Measurements from ENCODE around the gene RNF111. TPM values are rescaled to one million over a fixed set of nuclear protein-coding genes. Genes with fewer than 3 reads are reported as not detected.
A peak's percentile ranks its signal among the peaks of the same experiment; 100 is the strongest.

Gene RNF111
- total and polyA plus RNA-seq, 10 of the 15 experiments (the other 5 are each of a cell fraction or from before 2014, with no cell fraction given) = 8.6 to 34.7 (median 15.7) TPM

DNA sequence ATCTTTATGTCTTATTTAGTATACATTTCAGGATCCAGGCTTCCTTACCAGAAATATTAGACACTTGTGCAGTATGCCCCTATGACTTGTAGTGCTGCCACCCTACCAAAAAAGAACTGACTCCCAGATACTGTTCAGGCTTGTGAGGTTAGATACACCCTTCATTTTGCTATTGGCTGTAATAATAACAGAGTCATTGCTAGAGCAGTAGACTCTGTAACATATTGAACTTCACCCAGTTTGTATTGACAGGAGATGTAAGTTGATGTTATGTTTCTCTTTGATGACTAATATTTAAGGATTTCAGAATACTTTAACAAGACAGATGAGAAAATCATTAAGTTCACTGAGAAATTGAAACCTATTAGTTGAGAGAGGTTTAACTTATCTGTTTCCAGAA is 32.9 kb downstream of the RNF111 start:
- Histone ChIP-seq H3K4me2 (ENCODE audit: control insufficient read depth, insufficient read depth) (no peak overlapping the region), H2AFZ (ENCODE audit: control insufficient read depth, low read depth, low read length) (no peak overlapping the region), H3K79me2 (ENCODE audit: control insufficient read depth, insufficient read depth, low read length) (peaks cover 26% of the 10 kb centered on the region), H3K4me1 (ENCODE audit: control insufficient read depth, insufficient read depth, low read length) (peaks cover 5% of the 10 kb centered on the region), H3K36me3 (ENCODE audit: control insufficient read depth in 2 of 2, insufficient read depth in 2 of 2, low read length in 1 of 2) (peaks cover 0 to 8% of the 10 kb centered on the region in 2 experiments; a peak in 2 of 4 replicates), H3K27ac (ENCODE audit: control insufficient read depth, insufficient read depth) (no peak overlapping the region), H3K4me3 (no peak overlapping the region), H3K27me3 (replicated peaks in 1 of 2; ENCODE audit: control insufficient read depth in 2 of 2, insufficient read depth in 2 of 2, low read length in 1 of 2) (no peaks in the 10 kb centered on the region), H4K20me1 (ENCODE audit: control insufficient read depth, insufficient read depth) (no peaks in the 10 kb centered on the region; the same call in 1 of the 2 replicates), H3K9me3 (replicated peaks; ENCODE audit: control insufficient read depth, insufficient read depth, low read length) (no peaks in the 10 kb centered on the region; the same call in 2 of the 3 replicates), H3K9ac (ENCODE audit: control insufficient read depth, insufficient read depth, low read length) (no peak overlapping the region)
- peak; percentile 51 for ATAC-seq
- FAIRE-seq = no peak
- intact Hi-C loops (cut with micrococcal nuclease; ENCODE audit: unreplicated experiment) (no loop called here), in situ Hi-C loops (cut with MboI) (no loop called here)
- ChIA-PET POLR2A (interaction anchor here (0.6 kb wide), 2 partner anchors 118 to 495 kb away, joined by 3 to 10 read pairs; no protein-coding TSS in a partner anchor), SMC1A (ENCODE audit: uncharacterized antibody, unreplicated experiment) (no interaction called here), CTCF (interaction anchor here (1.3 kb wide), 1 partner anchor 577 kb away, joined by 3 read pairs; no protein-coding TSS in a partner anchor), RAD21 (ENCODE audit: unreplicated experiment) (no interaction called here)
- no peak for DNase-seq (ENCODE audit: low read depth, low spot score)
- no TSS peak for BruUV-seq (replicated peaks)
- TF ChIP-seq CHD4 (IDR thresholded peaks at IDR 0.05) (no peak), TCF3 (IDR thresholded peaks at IDR 0.05; ENCODE audit: borderline replicate concordance, insufficient read depth, low read depth, low read length) (no peak), BCL11A (IDR thresholded peaks at IDR 0.05; ENCODE audit: low read depth, low read length) (no peak)

- WGBS (ENCODE audit: insufficient coverage, insufficient replicate concordance, low lambda C conversion rate, missing lambda C conversion rate) = 100% methylated on average over 1 of the region's 1 CpG
- FAIRE-seq = no peak
- RAD21 ChIA-PET (ENCODE audit: unreplicated experiment) = no interaction called here
- intact Hi-C loops (cut with micrococcal nuclease; ENCODE audit: unreplicated experiment) = loop anchor here (2.0 kb wide), 1 partner anchor 21 kb away; no protein-coding TSS in a partner anchor
- H3K27ac ChIP-seq (ENCODE audit: control insufficient read depth, insufficient read depth) = no peak overlapping the region
- POLR2A ChIA-PET = interaction anchor here (1.0 kb wide), 1 partner anchor 22 kb away, joined by 4 read pairs; no protein-coding TSS in a partner anchor
- in situ Hi-C loops (cut with MboI) = no loop called here
- H3K4me2 ChIP-seq (ENCODE audit: control insufficient read depth, insufficient read depth) = no peak overlapping the region
- BruUV-seq (replicated peaks) = no TSS peak
- H3K79me2 ChIP-seq (ENCODE audit: control insufficient read depth, insufficient read depth, low read length) = peaks cover 18% of the 10 kb centered on the region
- TF ChIP-seq SPI1 (IDR thresholded peaks at IDR 0.05; ENCODE audit: borderline replicate concordance, insufficient read depth, low read depth, low read length) (peak; percentile 70; the same call in 1 of the 2 replicates), TAF1 (IDR thresholded peaks at IDR 0.05; ENCODE audit: borderline replicate concordance, low read depth, low read length) (no peak), WRNIP1 (IDR thresholded peaks at IDR 0.05; ENCODE audit: borderline replicate concordance, low read depth, low read length) (no peak), MEF2B (IDR thresholded peaks at IDR 0.05; ENCODE audit: partially characterized antibody, poor library complexity, severe bottlenecking) (no peak)
- TF ChIP-seq, protein P1, sequence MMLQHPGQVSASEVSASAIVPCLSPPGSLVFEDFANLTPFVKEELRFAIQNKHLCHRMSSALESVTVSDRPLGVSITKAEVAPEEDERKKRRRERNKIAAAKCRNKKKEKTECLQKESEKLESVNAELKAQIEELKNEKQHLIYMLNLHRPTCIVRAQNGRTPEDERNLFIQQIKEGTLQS (IDR thresholded peaks at IDR 0.05; ENCODE audit: borderline replicate concordance, extremely low read depth, low read depth, low read length) = no peak
- peak; percentile 45; the same call in 2 of the 3 replicates for ATAC-seq
- H2AFZ ChIP-seq (ENCODE audit: control insufficient read depth, low read depth, low read length) = no peak overlapping the region
- H3K9me3 ChIP-seq (replicated peaks; ENCODE audit: control insufficient read depth, insufficient read depth, low read length) = no peaks in the 10 kb centered on the region
- H3K27me3 ChIP-seq (replicated peaks in 1 of 2; ENCODE audit: control insufficient read depth in 2 of 2, insufficient read depth in 2 of 2, low read length in 1 of 2) = no peaks in the 10 kb centered on the region
- no peaks in the 10 kb centered on the region; the same call in 1 of the 2 replicates for H4K20me1 ChIP-seq (ENCODE audit: control insufficient read depth, insufficient read depth)
- peaks cover 5% of the 10 kb centered on the region for H3K4me1 ChIP-seq (ENCODE audit: control insufficient read depth, insufficient read depth, low read length)
- no peak overlapping the region for H3K4me3 ChIP-seq
- SMC1A ChIA-PET (ENCODE audit: uncharacterized antibody, unreplicated experiment) = interaction anchor here (1.0 to 1.2 kb wide), 3 partner anchors 12 to 64 kb away, joined by 3 to 4 read pairs (median 4); no protein-coding TSS in a partner anchor
- CTCF ChIA-PET = interaction anchor here (0.9 kb wide), 2 partner anchors 10 to 77 kb away, joined by 3 read pairs; no protein-coding TSS in a partner anchor
- DNase-seq (ENCODE audit: low read depth, low spot score) = no peak
- H3K36me3 ChIP-seq (ENCODE audit: control insufficient read depth in 2 of 2, insufficient read depth in 2 of 2, low read length in 1 of 2) = peaks cover 0 to 4% of the 10 kb centered on the region in 2 experiments; a peak in 2 of 4 replicates
- H3K9ac ChIP-seq (ENCODE audit: control insufficient read depth, insufficient read depth, low read length) = no peak overlapping the region
Observed at GRCh38 chr15:59022188-59022587, 34.7 kb downstream of the RNF111 start.

Measured in GM12878 (cell line).